ENCODE measurements around the gene CALHM3. TPM values are rescaled to one million over a fixed set of nuclear protein-coding genes. Genes with fewer than 3 reads are reported as not detected.
"Not testable (repeated sequence)": the region's sequence is repeated elsewhere in the genome, so short reads cannot be mapped to it uniquely, and the experiment has no call there.

The CALHM3 gene
- total RNA-seq, 1 experiment from 2014 or later: not detected

- H3K27me3 ChIP-seq: peaks cover 20% of the 10 kb centered on the region
- no peak overlapping the region for H3K4me3 ChIP-seq
- no peaks in the 10 kb centered on the region for H3K9me3 ChIP-seq
- H3K36me3 ChIP-seq: no peaks in the 10 kb centered on the region
- peak; percentile 55 for DNase-seq
These were observed 12.8 kb upstream of the CALHM3 start for GRCh38 chr10:103491729-103492364.

- Histone ChIP-seq H3K9me3 (no peaks in the 10 kb centered on the region), H3K4me3 (no peak overlapping the region), H3K27me3 (peaks cover 15% of the 10 kb centered on the region), H3K36me3 (no peaks in the 10 kb centered on the region)
- no peak for DNase-seq
These were observed 11.9 kb upstream of the CALHM3 start for GRCh38 chr10:103490986-103491314.

GRCh38 chr10:103487410-103487708, 8.3 kb upstream of the CALHM3 start:
- H3K9me3 ChIP-seq: no peaks in the 10 kb centered on the region
- H3K36me3 ChIP-seq: no peaks in the 10 kb centered on the region
- H3K27me3 ChIP-seq: no peaks in the 10 kb centered on the region
- no peak overlapping the region for H3K4me3 ChIP-seq
- no peak for DNase-seq

GRCh38 chr10:103486635-103487409, 7.8 kb upstream of the CALHM3 start:
- not testable (repeated sequence) for H3K36me3 ChIP-seq, H3K4me3 ChIP-seq, H3K27me3 ChIP-seq, DNase-seq, H3K9me3 ChIP-seq

- Histone ChIP-seq H3K27me3 (no peaks in the 10 kb centered on the region), H3K36me3 (no peaks in the 10 kb centered on the region), H3K4me3 (no peak overlapping the region), H3K9me3 (no peaks in the 10 kb centered on the region)
- no peak for DNase-seq
These were observed 3.0 kb upstream of the CALHM3 start for GRCh38 chr10:103481974-103482531.

GRCh38 chr10:103480521-103480920, 1.5 kb upstream of the CALHM3 start:
- DNase-seq: peak; percentile 52
- H3K9me3 ChIP-seq: no peaks in the 10 kb centered on the region
- H3K27me3 ChIP-seq: no peaks in the 10 kb centered on the region

GRCh38 chr10:103478671-103479070, 369 bp downstream of the CALHM3 start:
- Histone ChIP-seq H3K9me3 (no peaks in the 10 kb centered on the region), H3K4me3 (no peak overlapping the region), H3K27me3 (no peaks in the 10 kb centered on the region), H3K36me3 (no peaks in the 10 kb centered on the region)
- DNase-seq: no peak

More at GRCh38 chr10:103480521-103480920, 1.5 kb upstream of the CALHM3 start:
- Histone ChIP-seq H3K36me3 (no peaks in the 10 kb centered on the region), H3K4me3 (no peak overlapping the region)

- Histone ChIP-seq H3K27me3 (no peaks in the 10 kb centered on the region), H3K4me3 (no peak overlapping the region), H3K36me3 (no peaks in the 10 kb centered on the region), H3K9me3 (no peaks in the 10 kb centered on the region)
- no peak for DNase-seq
These were observed 2.8 kb downstream of the CALHM3 start for GRCh38 chr10:103476046-103476768.

- Histone ChIP-seq H3K27me3 (no peaks in the 10 kb centered on the region), H3K9me3 (no peaks in the 10 kb centered on the region), H3K4me3 (no peak overlapping the region), H3K36me3 (no peaks in the 10 kb centered on the region)
- DNase-seq: no peak
These were observed 3.6 kb downstream of the CALHM3 start for GRCh38 chr10:103475437-103475836.

GRCh38 chr10:103474077-103474476, 5.0 kb downstream of the CALHM3 start:
- DNase-seq: no peak
- Histone ChIP-seq H3K27me3 (no peaks in the 10 kb centered on the region), H3K36me3 (no peaks in the 10 kb centered on the region), H3K9me3 (no peaks in the 10 kb centered on the region), H3K4me3 (no peak overlapping the region)

- H3K9me3 ChIP-seq: no peaks in the 10 kb centered on the region
- H3K4me3 ChIP-seq: no peak overlapping the region
- DNase-seq: no peak
- no peaks in the 10 kb centered on the region for H3K36me3 ChIP-seq
- H3K27me3 ChIP-seq: no peaks in the 10 kb centered on the region
These were observed 5.8 kb downstream of the CALHM3 start for GRCh38 chr10:103473261-103473671.

GRCh38 chr10:103472005-103472404, 7.0 kb downstream of the CALHM3 start:
- Histone ChIP-seq H3K27me3 (no peaks in the 10 kb centered on the region), H3K4me3 (no peak overlapping the region), H3K36me3 (no peaks in the 10 kb centered on the region), H3K9me3 (no peaks in the 10 kb centered on the region)
- DNase-seq: no peak

GRCh38 chr10:103470761-103471653, 8.0 kb downstream of the CALHM3 start:
- DNase-seq: no peak
- Histone ChIP-seq H3K9me3 (no peaks in the 10 kb centered on the region), H3K36me3 (no peaks in the 10 kb centered on the region), H3K27me3 (no peaks in the 10 kb centered on the region), H3K4me3 (no peak overlapping the region)

- DNase-seq: no peak
- H3K36me3 ChIP-seq: no peaks in the 10 kb centered on the region
- H3K27me3 ChIP-seq: no peaks in the 10 kb centered on the region
- H3K9me3 ChIP-seq: no peaks in the 10 kb centered on the region
- no peak overlapping the region for H3K4me3 ChIP-seq
These were observed 9.8 kb downstream of the CALHM3 start for GRCh38 chr10:103469201-103469600.

GRCh38 chr10:103467406-103467805, 11.6 kb downstream of the CALHM3 start:
- Histone ChIP-seq H3K4me3 (no peak overlapping the region), H3K9me3 (no peaks in the 10 kb centered on the region), H3K27me3 (no peaks in the 10 kb centered on the region), H3K36me3 (no peaks in the 10 kb centered on the region)
- DNase-seq: no peak

GRCh38 chr10:103466734-103467133, 12.3 kb downstream of the CALHM3 start:
- Histone ChIP-seq H3K27me3 (no peaks in the 10 kb centered on the region), H3K4me3 (no peak overlapping the region)
- DNase-seq: no peak

More at GRCh38 chr10:103466734-103467133, 12.3 kb downstream of the CALHM3 start:
- no peaks in the 10 kb centered on the region for H3K9me3 ChIP-seq
- no peaks in the 10 kb centered on the region for H3K36me3 ChIP-seq

Measured in MG63 (cell line).